H1 (cell line): ENCODE data around the gene ZNF284. TPM values are rescaled to one million over a fixed set of nuclear protein-coding genes. Genes with fewer than 3 reads are reported as not detected.

Experiments
- CHD1 ChIP-seq: IDR thresholded peaks from 2 replicates; pipeline ENCODE4 v1.6.1; 2012; ENCODE audit warnings: low read depth, low read length, improper control_type of control experiment
- CHD2 ChIP-seq: IDR thresholded peaks from 2 replicates; pipeline ENCODE4 v1.6.1; 2012; ENCODE audit warnings: low read length, improper control_type of control experiment
- CTBP2 ChIP-seq: IDR thresholded peaks from 2 replicates; pipeline ENCODE4 v1.7.0; 2011; ENCODE audit warnings: borderline replicate concordance, mild to moderate bottlenecking, moderate library complexity, mixed read lengths, low read length; ENCODE audit not compliant: insufficient read depth, insufficient read length
- RAD21 ChIP-seq, 2 experiments: IDR thresholded peaks in 1 of 2; conservative IDR thresholded peaks in 1 of 2; 2 replicates each; pipeline ENCODE4 v1.6.1; 2011; ENCODE audit warnings: low read depth in 2 of 2, low read length in 2 of 2, improper control_type of control experiment in 1 of 2, inconsistent platforms in 1 of 2, mild to moderate bottlenecking in 1 of 2, moderate library complexity in 1 of 2
- SRF ChIP-seq: IDR thresholded peaks from 2 replicates; pipeline ENCODE4 v1.6.1; 2011; ENCODE audit warnings: mild to moderate bottlenecking, low read depth, low read length, moderate library complexity
- TCF12 ChIP-seq: IDR thresholded peaks from 2 replicates; pipeline ENCODE4 v1.6.1; 2011; ENCODE audit warnings: low read depth, mild to moderate bottlenecking, low read length
- TEAD4 ChIP-seq: IDR thresholded peaks from 2 replicates; pipeline ENCODE4 v1.6.1; 2012; ENCODE audit warnings: low read depth, low read length, inconsistent platforms, mixed read lengths
- polyA plus RNA-seq, 7 experiments: library from polyadenylated mRNA; depleted of rRNA in 3 of 7; stranded (reverse) in 5 of 7; unstranded in 2 of 7; fragments of >200 nt in 5 of 7; fragments of 200-250 nt in 2 of 7; gene quantifications; 1 replicate in 5 of 7; 2 replicates in 1 of 7; 4 replicates in 1 of 7; pipeline versions ENCODE4 v1.2.1 to v1.2.3, GENCODE V29; 2011 to 2013; ENCODE audit warnings: missing spikeins in 2 of 7, mixed read lengths in 2 of 7
- total RNA-seq: library from RNA; stranded (reverse); fragmentation: NEBNext Ultra II Directional; extraction: Animal tissue kit (Norgen Biotek cat#: 25700); gene quantifications from 2 replicates; pipeline ENCODE4 v1.2.1, GENCODE V29; 2021
- TF ChIP-seq, protein P1 (sequence below), 3 experiments: IDR thresholded peaks; 1 replicate in 2 of 3; 2 replicates in 1 of 3; pipeline versions ENCODE4 v1.5.1 to v1.6.1; 2011; ENCODE audit warnings: low read length in 3 of 3, mild to moderate bottlenecking in 3 of 3, inconsistent platforms in 2 of 3, low read depth in 1 of 3, moderate library complexity in 1 of 3; ENCODE audit not compliant: insufficient read depth in 1 of 3; ENCODE audit errors: control extremely low read depth in 1 of 3

ZNF284 gene
- total and polyA plus RNA-seq, 2 of the 8 experiments (the other 6 are each of a cell fraction or from before 2014, with no cell fraction given): 1.1 to 3.4 TPM

DNA sequence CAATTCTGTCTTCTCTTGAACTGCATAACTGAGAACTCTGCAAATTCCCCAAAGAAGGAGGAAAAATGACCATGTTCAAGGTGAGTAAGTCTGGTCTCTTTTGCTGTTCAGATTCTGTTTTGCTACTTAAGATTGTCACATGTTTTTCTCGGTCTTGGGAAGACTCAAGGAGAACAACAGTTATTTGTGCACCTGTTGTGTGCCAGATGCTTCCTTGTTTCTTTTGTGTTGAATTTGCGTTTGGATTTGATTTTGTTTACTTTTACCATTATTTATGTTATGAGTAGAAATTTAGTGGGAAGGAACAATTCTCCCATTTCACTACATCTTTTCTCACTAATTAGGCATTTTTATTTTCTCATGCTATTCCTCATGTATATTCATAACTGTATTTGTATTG is 4.4 kb downstream of the ZNF284 start (continued):
- TF ChIP-seq, protein P1, sequence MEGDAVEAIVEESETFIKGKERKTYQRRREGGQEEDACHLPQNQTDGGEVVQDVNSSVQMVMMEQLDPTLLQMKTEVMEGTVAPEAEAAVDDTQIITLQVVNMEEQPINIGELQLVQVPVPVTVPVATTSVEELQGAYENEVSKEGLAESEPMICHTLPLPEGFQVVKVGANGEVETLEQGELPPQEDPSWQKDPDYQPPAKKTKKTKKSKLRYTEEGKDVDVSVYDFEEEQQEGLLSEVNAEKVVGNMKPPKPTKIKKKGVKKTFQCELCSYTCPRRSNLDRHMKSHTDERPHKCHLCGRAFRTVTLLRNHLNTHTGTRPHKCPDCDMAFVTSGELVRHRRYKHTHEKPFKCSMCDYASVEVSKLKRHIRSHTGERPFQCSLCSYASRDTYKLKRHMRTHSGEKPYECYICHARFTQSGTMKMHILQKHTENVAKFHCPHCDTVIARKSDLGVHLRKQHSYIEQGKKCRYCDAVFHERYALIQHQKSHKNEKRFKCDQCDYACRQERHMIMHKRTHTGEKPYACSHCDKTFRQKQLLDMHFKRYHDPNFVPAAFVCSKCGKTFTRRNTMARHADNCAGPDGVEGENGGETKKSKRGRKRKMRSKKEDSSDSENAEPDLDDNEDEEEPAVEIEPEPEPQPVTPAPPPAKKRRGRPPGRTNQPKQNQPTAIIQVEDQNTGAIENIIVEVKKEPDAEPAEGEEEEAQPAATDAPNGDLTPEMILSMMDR (IDR thresholded peaks at IDR 0.05; ENCODE audit: control extremely low read depth in 1 of 3, insufficient read depth in 1 of 3, low read depth in 1 of 3, low read length in 3 of 3): no peak
- TF ChIP-seq CHD2 (no peak), TEAD4 (no peak), CHD1 (no peak), TCF12 (no peak), CTBP2 (no peak), RAD21 (IDR thresholded peaks at IDR 0.05 in 1 of 2, conservative IDR thresholded peaks at IDR 0.05 in 1 of 2; ENCODE audit: low read depth in 2 of 2, low read length in 2 of 2) (no peak), SRF (no peak)
